ENCODE results near the gene MCHR2.

MCHR2 gene

GRCh38 chr6:99901596-99902384 is 92.2 kb downstream of the MCHR2 start:
- FAIRE-seq (no peak), DNase-seq (ENCODE audit: insufficient read length) (no peak)
- TF ChIP-seq POLR2AphosphoS5 (IDR thresholded peaks at IDR 0.05; ENCODE audit: low read depth, low read length) (no peak), POLR2A (IDR thresholded peaks at IDR 0.05; ENCODE audit: low read depth, low read length) (no peak), TAF1 (IDR thresholded peaks at IDR 0.05; ENCODE audit: borderline replicate concordance, low read depth, low read length) (no peak)

DNA sequence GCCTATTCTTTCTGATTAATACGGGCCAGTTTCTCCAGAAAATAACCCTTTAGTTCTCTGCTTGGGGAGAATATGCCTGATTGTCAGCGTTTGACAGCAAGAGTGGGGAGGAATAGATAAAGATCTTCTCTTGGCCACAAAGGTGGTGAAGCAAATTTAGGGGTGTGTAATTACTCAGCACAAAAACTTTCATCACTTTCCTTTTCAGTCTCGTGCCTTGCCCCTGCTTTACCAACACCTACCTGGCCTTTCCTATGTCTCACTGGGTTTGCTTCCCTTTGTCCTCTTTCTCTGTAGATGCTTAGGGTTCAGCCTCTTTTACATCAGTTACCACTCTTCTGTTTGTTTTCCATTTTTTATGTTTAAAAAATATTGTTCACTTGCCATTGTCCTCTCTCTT is 99.2 kb downstream of the MCHR2 start:
- TF ChIP-seq POLR2AphosphoS5 (IDR thresholded peaks at IDR 0.05; ENCODE audit: low read depth, low read length) (no peak), POLR2A (IDR thresholded peaks at IDR 0.05; ENCODE audit: low read depth, low read length) (no peak), TAF1 (IDR thresholded peaks at IDR 0.05; ENCODE audit: borderline replicate concordance, low read depth, low read length) (no peak)
- no peak for FAIRE-seq
- no peak for DNase-seq (ENCODE audit: insufficient read length)

GRCh38 chr6:99887066-99887465 is 107.0 kb downstream of the MCHR2 start:
- no peak for DNase-seq (ENCODE audit: insufficient read length)
- FAIRE-seq, result no peak
- no peak for TF ChIP-seq POLR2A (IDR thresholded peaks at IDR 0.05; ENCODE audit: low read depth, low read length)
- TF ChIP-seq POLR2AphosphoS5 (IDR thresholded peaks at IDR 0.05; ENCODE audit: low read depth, low read length), result no peak
- no peak for TF ChIP-seq TAF1 (IDR thresholded peaks at IDR 0.05; ENCODE audit: borderline replicate concordance, low read depth, low read length)

DNA sequence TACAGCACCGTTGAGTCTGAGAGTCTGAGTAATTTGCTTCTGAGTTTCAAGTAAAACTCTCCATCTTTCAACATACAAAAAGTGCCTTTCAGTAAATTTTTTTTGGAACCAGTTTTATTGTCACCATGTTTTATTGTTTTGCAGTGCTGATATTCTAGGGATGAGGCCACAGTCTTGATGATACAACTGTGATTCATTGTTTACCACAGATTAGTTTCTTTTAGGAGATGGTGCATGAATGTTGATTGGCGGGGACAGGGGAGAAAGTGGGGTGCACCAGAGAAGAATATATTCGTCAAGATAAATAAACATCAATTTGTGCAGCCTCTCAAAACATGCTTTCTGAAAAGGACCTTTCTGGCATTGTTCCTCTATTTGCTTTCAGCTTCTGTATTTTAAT is 109.0 kb downstream of the MCHR2 start:
- TF ChIP-seq POLR2A (IDR thresholded peaks at IDR 0.05; ENCODE audit: low read depth, low read length) (no peak), POLR2AphosphoS5 (IDR thresholded peaks at IDR 0.05; ENCODE audit: low read depth, low read length) (no peak), TAF1 (IDR thresholded peaks at IDR 0.05; ENCODE audit: borderline replicate concordance, low read depth, low read length) (no peak)
- FAIRE-seq (no peak), DNase-seq (ENCODE audit: insufficient read length) (no peak)

DNA sequence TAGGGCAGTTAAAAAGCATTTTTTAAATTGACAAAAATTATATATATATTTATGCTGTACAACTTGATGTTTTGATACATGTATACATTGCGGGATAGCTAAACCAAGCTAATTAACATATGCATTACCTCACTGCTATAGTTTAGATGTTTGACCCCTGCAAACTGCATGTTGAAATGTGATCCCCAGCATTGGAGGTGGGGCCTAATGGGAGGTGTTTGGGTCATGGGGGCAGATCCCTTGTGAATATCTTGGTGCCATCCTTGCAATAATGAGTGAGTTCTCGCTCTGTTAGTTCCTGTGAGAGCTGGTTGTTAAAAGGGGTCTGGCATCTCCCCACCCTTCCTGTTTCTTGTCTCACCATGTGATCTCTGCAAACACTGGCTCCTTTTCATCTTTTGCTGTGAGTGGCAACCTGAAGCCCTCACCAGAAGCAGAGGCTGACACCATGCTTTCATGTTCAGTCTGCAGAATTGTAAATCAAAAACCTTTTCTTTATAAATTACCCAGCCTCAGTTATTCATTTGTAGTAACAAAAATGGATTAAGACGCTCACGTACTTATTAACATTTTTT is 111.8 kb downstream of the MCHR2 start:
- DNase-seq (ENCODE audit: insufficient read length), result no peak
- FAIRE-seq, result no peak
- TF ChIP-seq POLR2AphosphoS5 (IDR thresholded peaks at IDR 0.05; ENCODE audit: low read depth, low read length) (no peak), TAF1 (IDR thresholded peaks at IDR 0.05; ENCODE audit: borderline replicate concordance, low read depth, low read length) (no peak), POLR2A (IDR thresholded peaks at IDR 0.05; ENCODE audit: low read depth, low read length) (no peak)

DNA sequence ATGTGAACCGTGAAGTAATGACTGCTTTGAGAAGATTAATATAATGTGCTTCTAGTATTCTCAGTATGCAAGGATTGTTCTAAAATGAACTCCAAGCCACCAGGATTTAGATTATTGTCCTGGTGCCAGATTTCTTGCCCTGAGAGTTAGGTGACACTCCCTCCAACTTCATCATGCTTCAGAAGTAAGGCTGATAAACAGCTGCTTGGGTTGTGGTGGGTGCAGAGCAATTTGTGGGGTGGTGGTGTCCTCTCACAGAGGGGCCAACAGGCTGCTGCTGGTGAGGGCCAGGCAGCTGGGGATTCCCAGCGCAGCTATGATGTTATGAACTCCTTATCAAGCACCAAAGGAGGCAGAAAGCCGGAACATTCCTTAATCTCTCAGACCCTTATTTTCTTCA is 114.6 kb downstream of the MCHR2 start:
- DNase-seq (ENCODE audit: insufficient read length) (no peak), FAIRE-seq (no peak)
- no peak for TF ChIP-seq POLR2AphosphoS5 (IDR thresholded peaks at IDR 0.05; ENCODE audit: low read depth, low read length)
- no peak for TF ChIP-seq POLR2A (IDR thresholded peaks at IDR 0.05; ENCODE audit: low read depth, low read length)
- TF ChIP-seq TAF1 (IDR thresholded peaks at IDR 0.05; ENCODE audit: borderline replicate concordance, low read depth, low read length), result no peak

- no peak for TF ChIP-seq POLR2A (IDR thresholded peaks at IDR 0.05; ENCODE audit: low read depth, low read length)
- no peak for TF ChIP-seq TAF1 (IDR thresholded peaks at IDR 0.05; ENCODE audit: borderline replicate concordance, low read depth, low read length)
- TF ChIP-seq POLR2AphosphoS5 (IDR thresholded peaks at IDR 0.05; ENCODE audit: low read depth, low read length), result no peak
- DNase-seq (ENCODE audit: insufficient read length) (no peak), FAIRE-seq (no peak)
Observed at GRCh38 chr6:99875068-99875467, 119.0 kb downstream of the MCHR2 start.

DNA sequence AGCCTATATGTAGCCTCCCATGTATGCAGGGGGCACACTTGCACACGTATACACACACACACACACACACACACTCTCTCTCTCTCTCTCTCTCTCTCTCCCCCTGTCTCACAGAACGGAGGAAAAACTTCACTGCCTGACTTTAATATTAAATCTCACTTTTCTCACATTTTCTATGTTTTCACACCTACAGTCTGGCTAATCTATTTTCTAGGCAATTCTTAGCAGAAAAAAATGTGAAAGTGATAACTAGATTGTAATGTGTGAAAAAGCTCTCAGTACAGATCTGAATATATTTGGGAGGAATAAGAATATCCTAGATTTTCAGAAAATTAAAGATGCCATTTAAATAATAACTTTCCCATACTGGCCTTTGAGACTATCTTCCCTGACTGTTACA is 120.9 kb downstream of the MCHR2 start:
- DNase-seq (ENCODE audit: insufficient read length) (no peak), FAIRE-seq (no peak)
- TF ChIP-seq POLR2AphosphoS5 (IDR thresholded peaks at IDR 0.05; ENCODE audit: low read depth, low read length) (no peak), TAF1 (IDR thresholded peaks at IDR 0.05; ENCODE audit: borderline replicate concordance, low read depth, low read length) (no peak), POLR2A (IDR thresholded peaks at IDR 0.05; ENCODE audit: low read depth, low read length) (no peak)

GRCh38 chr6:99871641-99872040 is 122.4 kb downstream of the MCHR2 start:
- DNase-seq (ENCODE audit: insufficient read length) (no peak), FAIRE-seq (no peak)
- TF ChIP-seq TAF1 (IDR thresholded peaks at IDR 0.05; ENCODE audit: borderline replicate concordance, low read depth, low read length), result no peak
- no peak for TF ChIP-seq POLR2AphosphoS5 (IDR thresholded peaks at IDR 0.05; ENCODE audit: low read depth, low read length)
- no peak for TF ChIP-seq POLR2A (IDR thresholded peaks at IDR 0.05; ENCODE audit: low read depth, low read length)
